Panc1 (cell line): ENCODE data around the gene LAMB2. TPM values are rescaled to one million over a fixed set of nuclear protein-coding genes. Genes with fewer than 3 reads are reported as not detected.
A peak's percentile ranks its signal among the peaks of the same experiment; 100 is the strongest.

ENCODE experiments used
- ATAC-seq: fragments of 200-7000 bp; cut with Tn5 transposase; 2 replicates; pipeline ENCODE4 v1.9.1; 2020; ENCODE audit warnings: mild to moderate bottlenecking, moderate library complexity
- BruUV-seq: library from RNA; stranded (reverse); fragments of 400-500 nt; replicated peaks from 2 replicates; lab custom pipeline; 2021; lab: Mats Ljungman, UMichigan
- CTCF ChIA-PET: fragments of 300-600 bp; sonication (Branson Sonifier 250); formaldehyde crosslinking; loops from one replicate; lab custom pipeline; 2022; ENCODE audit warnings: antibody characterized with exemption; lab: Charles Lee
- POLR2A ChIA-PET: fragments of 300-600 bp; sonication (Branson Sonifier 250); formaldehyde crosslinking; loops from one replicate; lab custom pipeline; 2022; ENCODE audit warnings: antibody characterized with exemption; lab: Charles Lee
- DNase-seq: peaks from one replicate; pipeline ENCODE4 v3.0.0-alpha.2; 2010; ENCODE audit warnings: low read depth, low spot score
- H3K27ac ChIP-seq: 2 replicates; pipeline ENCODE4 v1.5.1; 2011; ENCODE audit warnings: mild to moderate bottlenecking, low read length, inconsistent platforms
- H3K27me3 ChIP-seq: fragments of 200-500 bp; sonication (Bioruptor generic); 2 replicates; pipeline ENCODE4 v1.6.0; 2014; ENCODE audit warnings: low read length, inconsistent platforms; ENCODE audit not compliant: control insufficient read depth, insufficient read depth
- H3K36me3 ChIP-seq: fragments of 200-500 bp; sonication (Bioruptor generic); 2 replicates; pipeline ENCODE4 v1.5.1; 2014; ENCODE audit warnings: inconsistent platforms, mild to moderate bottlenecking, low read length, moderate library complexity; ENCODE audit not compliant: control insufficient read depth, insufficient read depth
- H3K4me1 ChIP-seq: 2 replicates; pipeline ENCODE4 v1.5.1; 2011; ENCODE audit warnings: inconsistent platforms, mild to moderate bottlenecking, low read length, moderate library complexity; ENCODE audit not compliant: control insufficient read depth, insufficient read depth
- H3K4me3 ChIP-seq, 2 experiments: 2 replicates each; pipeline ENCODE4 v1.5.1; 2011 to 2012; ENCODE audit warnings: low read depth in 2 of 2, low read length in 2 of 2, mild to moderate bottlenecking in 2 of 2, inconsistent platforms in 1 of 2, moderate library complexity in 1 of 2
- H3K9me3 ChIP-seq: fragments of 200-500 bp; sonication (Bioruptor generic); 2 replicates; pipeline ENCODE4 v1.5.1; 2014; ENCODE audit warnings: low read depth, mild to moderate bottlenecking, inconsistent platforms, low read length, moderate library complexity; ENCODE audit not compliant: control insufficient read depth, insufficient read depth
- POLR2AphosphoS5 ChIP-seq: IDR thresholded peaks from 2 replicates; pipeline ENCODE4 v1.6.1; 2012; ENCODE audit warnings: mild to moderate bottlenecking, low read depth, low read length, moderate library complexity
- SIN3A ChIP-seq: IDR thresholded peaks from 2 replicates; pipeline ENCODE4 v1.6.1; 2012; ENCODE audit warnings: low read depth, mild to moderate bottlenecking, low read length, moderate library complexity, borderline replicate concordance; ENCODE audit not compliant: insufficient read depth
- TCF7L2 ChIP-seq: IDR thresholded peaks from 2 replicates; pipeline ENCODE4 v1.6.1; 2011; ENCODE audit warnings: mild to moderate bottlenecking, low read depth, low read length, inconsistent platforms
- in situ Hi-C: cut with HindIII; loops from 2 replicates; pipeline ENCODE4 v1.10.0; 2016; ENCODE audit warnings: low sequenced_read_pairs, low pct_unique_long_range_greater_than_20kb
- intact Hi-C: fragments of 100-400 bp; cut with micrococcal nuclease; formaldehyde crosslinking; loops from one replicate; pipeline ENCODE4 v1.10.0; 2022; ENCODE audit not compliant: unreplicated experiment
- total RNA-seq: library from RNA; stranded (reverse); gene quantifications from one replicate; pipeline ENCODE4 v1.2.1, GENCODE V29; 2021; ENCODE audit not compliant: unreplicated experiment
- TF ChIP-seq, protein P1 (sequence below), 2 experiments: IDR thresholded peaks; 2 replicates each; pipeline ENCODE4 v1.6.1; 2011 to 2012; ENCODE audit warnings: low read depth in 2 of 2, control low read depth in 1 of 2, low read length in 1 of 2, mild to moderate bottlenecking in 1 of 2, moderate library complexity in 1 of 2; ENCODE audit not compliant: insufficient read depth in 1 of 2
- TF ChIP-seq, protein P2 (sequence below): fragments of 450-650 bp; IDR thresholded peaks from 2 replicates; pipeline ENCODE4 v1.5.1; 2017; ENCODE audit warnings: mild to moderate bottlenecking

Gene LAMB2
- total RNA-seq, 1 experiment from 2014 or later: 189 TPM

DNA sequence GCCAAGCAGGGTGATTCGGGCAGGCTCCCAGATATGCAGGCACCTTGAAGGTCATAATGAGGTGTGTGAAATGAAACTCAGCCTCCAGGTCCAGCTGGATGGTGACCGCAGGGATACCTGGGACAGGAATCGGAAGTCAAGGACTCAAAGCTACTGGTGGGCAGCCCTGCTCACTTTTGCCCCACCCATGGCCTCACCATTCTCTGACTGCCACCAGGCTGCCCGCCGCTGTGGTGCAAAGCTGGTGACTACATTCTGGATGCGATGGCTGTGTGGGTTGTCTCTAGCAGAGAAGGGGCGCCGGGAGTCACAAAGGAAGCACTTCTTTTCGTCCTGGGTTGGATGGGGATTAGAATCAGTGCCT lies 795 bp downstream of the LAMB2 start:
- Histone ChIP-seq H3K4me1 (peaks cover 12% of the 10 kb centered on the region), H3K4me3 (peak overlapping the region; percentile 71 to 89), H3K9me3 (no peaks in the 10 kb centered on the region), H3K36me3 (no peaks in the 10 kb centered on the region; the same call in 1 of the 2 replicates), H3K27me3 (no peaks in the 10 kb centered on the region), H3K27ac (peak overlapping the region; percentile 91)
- ChIA-PET POLR2A (interaction anchor here (0.8 kb wide), 1 partner anchor 37 kb away, joined by 3 read pairs; no protein-coding TSS in a partner anchor), CTCF (interaction anchor here (1.2 kb wide), 1 partner anchor 38 kb away, joined by 4 read pairs; the partner anchor contains the start of gene QRICH1)
- DNase-seq: no peak
- intact Hi-C loops (no loop called here), in situ Hi-C loops (no loop called here)
- ATAC-seq: no peak
- TF ChIP-seq, protein P1, sequence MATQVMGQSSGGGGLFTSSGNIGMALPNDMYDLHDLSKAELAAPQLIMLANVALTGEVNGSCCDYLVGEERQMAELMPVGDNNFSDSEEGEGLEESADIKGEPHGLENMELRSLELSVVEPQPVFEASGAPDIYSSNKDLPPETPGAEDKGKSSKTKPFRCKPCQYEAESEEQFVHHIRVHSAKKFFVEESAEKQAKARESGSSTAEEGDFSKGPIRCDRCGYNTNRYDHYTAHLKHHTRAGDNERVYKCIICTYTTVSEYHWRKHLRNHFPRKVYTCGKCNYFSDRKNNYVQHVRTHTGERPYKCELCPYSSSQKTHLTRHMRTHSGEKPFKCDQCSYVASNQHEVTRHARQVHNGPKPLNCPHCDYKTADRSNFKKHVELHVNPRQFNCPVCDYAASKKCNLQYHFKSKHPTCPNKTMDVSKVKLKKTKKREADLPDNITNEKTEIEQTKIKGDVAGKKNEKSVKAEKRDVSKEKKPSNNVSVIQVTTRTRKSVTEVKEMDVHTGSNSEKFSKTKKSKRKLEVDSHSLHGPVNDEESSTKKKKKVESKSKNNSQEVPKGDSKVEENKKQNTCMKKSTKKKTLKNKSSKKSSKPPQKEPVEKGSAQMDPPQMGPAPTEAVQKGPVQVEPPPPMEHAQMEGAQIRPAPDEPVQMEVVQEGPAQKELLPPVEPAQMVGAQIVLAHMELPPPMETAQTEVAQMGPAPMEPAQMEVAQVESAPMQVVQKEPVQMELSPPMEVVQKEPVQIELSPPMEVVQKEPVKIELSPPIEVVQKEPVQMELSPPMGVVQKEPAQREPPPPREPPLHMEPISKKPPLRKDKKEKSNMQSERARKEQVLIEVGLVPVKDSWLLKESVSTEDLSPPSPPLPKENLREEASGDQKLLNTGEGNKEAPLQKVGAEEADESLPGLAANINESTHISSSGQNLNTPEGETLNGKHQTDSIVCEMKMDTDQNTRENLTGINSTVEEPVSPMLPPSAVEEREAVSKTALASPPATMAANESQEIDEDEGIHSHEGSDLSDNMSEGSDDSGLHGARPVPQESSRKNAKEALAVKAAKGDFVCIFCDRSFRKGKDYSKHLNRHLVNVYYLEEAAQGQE (IDR thresholded peaks at IDR 0.05; ENCODE audit: insufficient read depth in 1 of 2, low read depth in 2 of 2, low read length in 1 of 2): no peak
- TF ChIP-seq TCF7L2 (no peak), SIN3A (no peak), POLR2AphosphoS5 (no peak)
- TF ChIP-seq, protein P2, sequence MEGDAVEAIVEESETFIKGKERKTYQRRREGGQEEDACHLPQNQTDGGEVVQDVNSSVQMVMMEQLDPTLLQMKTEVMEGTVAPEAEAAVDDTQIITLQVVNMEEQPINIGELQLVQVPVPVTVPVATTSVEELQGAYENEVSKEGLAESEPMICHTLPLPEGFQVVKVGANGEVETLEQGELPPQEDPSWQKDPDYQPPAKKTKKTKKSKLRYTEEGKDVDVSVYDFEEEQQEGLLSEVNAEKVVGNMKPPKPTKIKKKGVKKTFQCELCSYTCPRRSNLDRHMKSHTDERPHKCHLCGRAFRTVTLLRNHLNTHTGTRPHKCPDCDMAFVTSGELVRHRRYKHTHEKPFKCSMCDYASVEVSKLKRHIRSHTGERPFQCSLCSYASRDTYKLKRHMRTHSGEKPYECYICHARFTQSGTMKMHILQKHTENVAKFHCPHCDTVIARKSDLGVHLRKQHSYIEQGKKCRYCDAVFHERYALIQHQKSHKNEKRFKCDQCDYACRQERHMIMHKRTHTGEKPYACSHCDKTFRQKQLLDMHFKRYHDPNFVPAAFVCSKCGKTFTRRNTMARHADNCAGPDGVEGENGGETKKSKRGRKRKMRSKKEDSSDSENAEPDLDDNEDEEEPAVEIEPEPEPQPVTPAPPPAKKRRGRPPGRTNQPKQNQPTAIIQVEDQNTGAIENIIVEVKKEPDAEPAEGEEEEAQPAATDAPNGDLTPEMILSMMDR: no peak
- no TSS peak for BruUV-seq

DNA sequence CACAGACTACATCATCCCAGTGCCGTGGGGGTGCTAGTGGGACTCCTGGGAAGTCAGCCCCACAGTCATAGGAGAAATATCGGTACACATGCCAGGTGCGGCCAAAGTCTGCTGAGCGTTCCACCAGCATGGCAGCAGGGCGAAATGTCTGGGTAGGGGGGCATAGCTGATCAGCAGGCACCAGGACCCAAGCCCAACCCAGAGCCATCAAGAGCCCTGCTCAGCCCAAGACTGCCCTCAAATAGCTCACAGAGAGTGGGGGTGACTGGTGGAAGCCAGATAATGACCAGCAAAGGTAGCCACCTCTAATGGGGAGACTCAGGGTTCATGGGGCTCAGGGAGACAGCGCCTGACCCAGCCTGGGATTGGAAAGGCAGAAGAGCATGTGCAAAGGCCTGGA lies 1.3 kb downstream of the LAMB2 start:
- Histone ChIP-seq H3K27me3 (no peaks in the 10 kb centered on the region), H3K9me3 (no peaks in the 10 kb centered on the region), H3K4me1 (peaks cover 12% of the 10 kb centered on the region), H3K27ac (peak overlapping the region; percentile 91; the same call in 1 of the 2 replicates), H3K4me3 (peak overlapping the region; percentile 71 to 89), H3K36me3 (no peaks in the 10 kb centered on the region; the same call in 1 of the 2 replicates)
- in situ Hi-C loops: no loop called here
- TF ChIP-seq, protein P2: no peak
- TF ChIP-seq, protein P1 (IDR thresholded peaks at IDR 0.05; ENCODE audit: insufficient read depth in 1 of 2, low read depth in 2 of 2, low read length in 1 of 2): no peak
- no peak for TF ChIP-seq TCF7L2
- TF ChIP-seq SIN3A: no peak
- TF ChIP-seq POLR2AphosphoS5: no peak
- no TSS peak for BruUV-seq
- no peak for DNase-seq
- POLR2A ChIA-PET: no interaction called here
- CTCF ChIA-PET: no interaction called here
- intact Hi-C loops: no loop called here
- ATAC-seq: no peak
